ENCODE data around the gene ANO6. TPM values are rescaled to one million over a fixed set of nuclear protein-coding genes. Genes with fewer than 3 reads are reported as not detected.

The ANO6 gene
- total RNA-seq, 1 donor from 2014 or later: 57.6 TPM

DNA sequence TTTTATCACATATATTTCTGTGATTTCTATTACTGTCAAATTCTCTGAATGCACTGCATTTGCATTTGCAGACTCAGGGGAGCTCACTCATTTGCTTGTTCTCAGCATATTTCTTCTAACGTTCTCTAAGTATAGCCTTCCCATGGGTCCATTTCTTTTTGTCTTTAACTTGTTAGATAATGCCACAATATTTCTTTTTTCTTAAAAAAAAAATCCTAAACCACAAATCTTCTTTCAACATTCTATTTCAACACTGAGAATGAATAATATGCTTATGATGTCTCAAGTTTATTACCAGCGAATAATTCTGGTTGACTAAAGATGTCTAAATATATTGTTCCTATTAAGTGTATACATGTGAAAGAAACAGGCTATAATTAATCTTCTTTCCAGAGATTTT, 200.2 kb downstream of the ANO6 start:
- DNase-seq (ENCODE audit: low read depth): no peak
- TF ChIP-seq CTCF (conservative IDR thresholded peaks at IDR 0.05; ENCODE audit: low read depth, low read length): no peak
- no peak overlapping the region for H3K4me3 ChIP-seq (ENCODE audit: low read depth, low read length)

DNA sequence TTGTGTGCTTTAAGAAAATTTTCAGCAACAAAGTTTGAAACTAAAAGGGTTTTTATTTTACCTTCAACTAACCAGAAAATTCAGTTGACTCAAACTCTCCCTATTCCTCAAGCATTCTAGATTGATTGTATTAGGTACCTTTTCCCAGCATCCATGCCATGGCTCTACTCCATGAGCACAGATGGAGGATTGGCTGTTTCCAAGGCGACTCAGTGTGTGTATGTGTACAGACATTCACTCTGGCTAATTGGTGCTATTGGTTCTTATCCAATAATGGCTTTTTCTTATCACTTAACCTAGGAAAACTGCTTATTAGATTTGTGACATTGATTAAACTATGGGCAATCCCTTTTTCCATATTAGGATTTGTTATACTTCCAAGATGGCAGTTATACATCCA, 202.6 kb downstream of the ANO6 start:
- TF ChIP-seq CTCF (conservative IDR thresholded peaks at IDR 0.05; ENCODE audit: low read depth, low read length): no peak
- no peak overlapping the region for H3K4me3 ChIP-seq (ENCODE audit: low read depth, low read length)
- DNase-seq (ENCODE audit: low read depth): no peak

DNA sequence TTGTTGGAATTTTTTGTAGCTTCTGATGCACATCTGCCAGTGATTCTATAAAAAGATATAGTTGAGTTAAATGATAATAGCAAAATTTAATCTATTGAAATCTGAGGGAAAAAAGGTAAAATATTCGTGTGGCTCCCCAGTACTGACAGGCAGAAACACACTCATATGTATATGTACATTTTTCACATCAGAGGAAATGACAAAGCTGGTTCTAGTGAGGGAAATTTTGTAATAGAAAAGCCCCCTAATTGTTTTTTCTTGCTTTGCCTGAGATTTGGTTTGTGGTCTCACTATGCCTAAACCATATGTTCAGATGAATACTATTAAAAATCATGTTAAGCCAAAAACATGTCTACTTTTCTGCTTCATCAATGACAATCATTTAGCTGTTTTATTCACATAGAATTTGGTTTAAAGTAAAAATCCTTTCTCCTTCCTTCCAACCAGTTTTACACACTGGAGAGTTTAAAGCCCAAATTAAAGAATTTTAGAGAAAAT, 203.5 kb downstream of the ANO6 start:
- H3K4me3 ChIP-seq (ENCODE audit: low read depth, low read length): no peak overlapping the region
- DNase-seq (ENCODE audit: low read depth): no peak
- TF ChIP-seq CTCF (conservative IDR thresholded peaks at IDR 0.05; ENCODE audit: low read depth, low read length): no peak

- no peak overlapping the region for H3K4me3 ChIP-seq (ENCODE audit: low read depth, low read length)
- no peak for DNase-seq (ENCODE audit: low read depth)
- no peak for TF ChIP-seq CTCF (conservative IDR thresholded peaks at IDR 0.05; ENCODE audit: low read depth, low read length)
Observed at GRCh38 chr12:45421736-45422135, 205.8 kb downstream of the ANO6 start.

DNA sequence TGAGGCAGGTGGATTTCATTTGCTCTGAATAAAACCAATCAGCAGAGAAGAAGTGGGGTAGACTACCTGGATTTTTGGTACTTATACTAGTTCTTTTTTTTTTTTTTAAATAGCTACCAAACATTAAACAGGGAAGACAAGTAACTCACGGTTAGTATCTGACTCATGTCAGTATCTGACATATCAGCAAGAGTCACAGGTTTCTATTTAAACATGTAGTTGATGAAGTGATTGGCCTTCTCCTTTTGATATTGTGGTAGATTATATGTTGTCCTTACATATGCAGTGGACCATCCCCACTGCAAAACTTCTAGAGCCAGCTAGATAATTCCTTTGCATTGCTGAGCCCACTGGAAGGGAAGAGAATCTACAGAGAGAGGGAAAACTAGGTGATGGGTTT, 208.0 kb downstream of the ANO6 start:
- H3K4me3 ChIP-seq (ENCODE audit: low read depth, low read length): no peak overlapping the region
- no peak for TF ChIP-seq CTCF (conservative IDR thresholded peaks at IDR 0.05; ENCODE audit: low read depth, low read length)
- no peak for DNase-seq (ENCODE audit: low read depth)

- TF ChIP-seq CTCF (conservative IDR thresholded peaks at IDR 0.05; ENCODE audit: low read depth, low read length): no peak
- DNase-seq (ENCODE audit: low read depth): no peak
Observed at GRCh38 chr12:45425426-45425825, 209.5 kb downstream of the ANO6 start.

GRCh38 chr12:45426294-45426693, 210.4 kb downstream of the ANO6 start:
- no peak for TF ChIP-seq CTCF (conservative IDR thresholded peaks at IDR 0.05; ENCODE audit: low read depth, low read length)
- H3K4me3 ChIP-seq (ENCODE audit: low read depth, low read length): no peak overlapping the region
- DNase-seq (ENCODE audit: low read depth): no peak

More at GRCh38 chr12:45425426-45425825, 209.5 kb downstream of the ANO6 start:
- no peak overlapping the region for H3K4me3 ChIP-seq (ENCODE audit: low read depth, low read length)
